Activated CD8-positive, alpha-beta T cell treated with anti-CD3 and anti-CD28 coated beads for 36 hours (primary cell): ENCODE data around the gene NAA38. TPM values are rescaled to one million over a fixed set of nuclear protein-coding genes. Genes with fewer than 3 reads are reported as not detected.

Experiments
- ATAC-seq: fragments of 200-7000 bp; cut with Tn5 transposase; one replicate; pipeline ENCODE4 v1.10.0; 2021; ENCODE audit warnings: mild to moderate bottlenecking, moderate library complexity
- CTCF ChIA-PET: fragments of 350-600 bp; sonication (Branson Sonifier 250); formaldehyde crosslinking; loops from one replicate; lab custom pipeline; 2021; ENCODE audit warnings: antibody characterized with exemption; lab: Charles Lee
- POLR2A ChIA-PET: fragments of 350-600 bp; sonication (Branson Sonifier 250); formaldehyde crosslinking; loops from one replicate; lab custom pipeline; 2021; ENCODE audit warnings: antibody characterized with exemption; lab: Charles Lee
- DNase-seq: peaks from one replicate; pipeline ENCODE4 v3.0.0-alpha.2; 2020
- H3K27ac Mint-ChIP-seq: one replicate; pipeline ENCODE4 v1.8.0; 2021; ENCODE audit warnings: mild to moderate bottlenecking, mixed read lengths
- H3K27me3 Mint-ChIP-seq: one replicate; pipeline ENCODE4 v1.8.0; 2021; ENCODE audit warnings: mixed read lengths
- H3K36me3 Mint-ChIP-seq: one replicate; pipeline ENCODE4 v1.8.0; 2021; ENCODE audit warnings: low read depth, mixed read lengths
- H3K4me1 Mint-ChIP-seq: one replicate; pipeline ENCODE4 v1.8.0; 2021; ENCODE audit warnings: low read depth, mixed read lengths
- H3K4me3 Mint-ChIP-seq: one replicate; pipeline ENCODE4 v1.8.0; 2021; ENCODE audit warnings: mild to moderate bottlenecking, moderate library complexity, mixed read lengths
- H3K9me3 Mint-ChIP-seq: one replicate; pipeline ENCODE4 v1.8.0; 2021; ENCODE audit warnings: mixed read lengths
- intact Hi-C: fragments of 100-400 bp; cut with micrococcal nuclease; formaldehyde crosslinking; loops from one replicate; pipeline ENCODE4 v1.10.0; 2022
- total RNA-seq, 2 experiments: library from RNA; stranded (reverse); gene quantifications; one replicate each; pipeline ENCODE4 v1.2.3, GENCODE V29; 2021
- TF ChIP-seq, protein P1 (sequence below): fragments of 200-600 bp; IDR thresholded peaks from one replicate; pipeline ENCODE4 v1.8.0; 2022; ENCODE audit warnings: antibody characterized with exemption, mild to moderate bottlenecking

NAA38 gene
- total RNA-seq, 2 experiments from 2014 or later: 72.8 to 77.2 TPM

DNA sequence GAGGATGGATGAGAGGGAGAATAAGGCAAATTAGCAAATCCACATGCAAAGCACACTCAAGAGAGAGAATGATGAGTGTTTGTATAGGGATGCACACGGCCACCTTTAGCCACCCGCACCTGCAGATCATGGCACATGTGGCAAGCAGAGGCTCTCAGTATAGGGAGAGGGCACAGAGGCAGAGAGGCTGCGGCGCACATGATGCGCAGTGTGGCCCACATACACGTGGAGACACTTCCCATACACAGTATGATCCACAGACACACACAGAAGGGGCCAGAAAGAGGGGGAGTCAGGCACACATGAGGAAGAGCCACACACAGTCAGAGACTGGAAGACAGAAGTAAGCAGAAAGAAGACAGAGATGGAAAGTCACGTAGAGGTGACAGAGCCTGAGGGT lies 24.7 kb upstream of the NAA38 start:
- H3K27ac Mint-ChIP-seq: no peak overlapping the region
- H3K27me3 Mint-ChIP-seq: no peaks in the 10 kb centered on the region
- H3K4me3 Mint-ChIP-seq: no peak overlapping the region
- DNase-seq (no peak), ATAC-seq (no peak)
- POLR2A ChIA-PET: interaction anchor here (2.1 kb wide), 1 partner anchor 9 kb away, joined by 12 read pairs; no protein-coding TSS in a partner anchor
- TF ChIP-seq, protein P1, sequence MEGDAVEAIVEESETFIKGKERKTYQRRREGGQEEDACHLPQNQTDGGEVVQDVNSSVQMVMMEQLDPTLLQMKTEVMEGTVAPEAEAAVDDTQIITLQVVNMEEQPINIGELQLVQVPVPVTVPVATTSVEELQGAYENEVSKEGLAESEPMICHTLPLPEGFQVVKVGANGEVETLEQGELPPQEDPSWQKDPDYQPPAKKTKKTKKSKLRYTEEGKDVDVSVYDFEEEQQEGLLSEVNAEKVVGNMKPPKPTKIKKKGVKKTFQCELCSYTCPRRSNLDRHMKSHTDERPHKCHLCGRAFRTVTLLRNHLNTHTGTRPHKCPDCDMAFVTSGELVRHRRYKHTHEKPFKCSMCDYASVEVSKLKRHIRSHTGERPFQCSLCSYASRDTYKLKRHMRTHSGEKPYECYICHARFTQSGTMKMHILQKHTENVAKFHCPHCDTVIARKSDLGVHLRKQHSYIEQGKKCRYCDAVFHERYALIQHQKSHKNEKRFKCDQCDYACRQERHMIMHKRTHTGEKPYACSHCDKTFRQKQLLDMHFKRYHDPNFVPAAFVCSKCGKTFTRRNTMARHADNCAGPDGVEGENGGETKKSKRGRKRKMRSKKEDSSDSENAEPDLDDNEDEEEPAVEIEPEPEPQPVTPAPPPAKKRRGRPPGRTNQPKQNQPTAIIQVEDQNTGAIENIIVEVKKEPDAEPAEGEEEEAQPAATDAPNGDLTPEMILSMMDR: no peak
- H3K9me3 Mint-ChIP-seq: no peaks in the 10 kb centered on the region
- peaks cover 2% of the 10 kb centered on the region for H3K4me1 Mint-ChIP-seq
- CTCF ChIA-PET: interaction anchor here (0.8 to 2.1 kb wide), 3 partner anchors 11 to 108 kb away, joined by 3 to 10 read pairs (median 8); no protein-coding TSS in a partner anchor
- H3K36me3 Mint-ChIP-seq: peaks cover 5% of the 10 kb centered on the region
- intact Hi-C loops: no loop called here

DNA sequence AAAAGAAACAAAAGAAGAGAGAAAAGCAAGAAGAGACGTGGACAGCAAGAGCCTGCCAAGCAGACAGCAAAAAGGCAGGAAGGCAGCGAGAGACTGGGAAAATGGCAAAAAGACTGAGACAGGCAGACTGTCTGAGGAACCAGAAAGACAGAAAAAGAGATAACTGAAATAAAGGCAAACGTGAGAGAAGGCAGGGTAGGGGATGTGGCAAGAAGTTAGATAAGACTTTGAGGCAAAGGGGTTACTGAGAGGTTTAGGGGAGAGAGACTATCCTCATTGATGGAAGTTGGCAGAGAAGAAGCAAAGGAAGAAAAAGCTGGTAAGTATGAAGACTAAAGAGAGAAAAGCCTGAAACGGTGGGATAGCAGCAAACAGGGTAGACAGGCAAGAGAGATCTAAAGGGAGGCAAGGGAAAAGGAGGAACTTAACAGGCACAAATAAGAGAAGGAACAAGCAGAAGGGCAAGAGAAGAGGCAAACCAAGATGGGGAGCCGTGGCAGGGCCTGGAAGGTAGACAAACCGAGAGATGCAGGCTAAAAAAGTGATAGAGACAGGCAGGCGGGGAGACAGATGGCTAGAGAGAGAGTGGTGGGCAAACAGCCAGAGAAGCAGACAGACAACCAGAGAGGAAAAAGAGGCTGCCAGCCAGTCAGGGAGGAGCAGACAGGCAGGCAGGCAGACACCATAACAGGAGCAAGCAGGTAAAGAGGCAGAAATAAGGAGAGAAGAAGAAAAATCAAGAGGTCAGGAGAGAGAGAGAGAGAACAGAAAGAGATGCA lies 24.1 kb upstream of the NAA38 start:
- H3K27me3 Mint-ChIP-seq: no peaks in the 10 kb centered on the region
- ATAC-seq: no peak
- ChIA-PET CTCF (no interaction called here), POLR2A (no interaction called here)
- no peak overlapping the region for H3K27ac Mint-ChIP-seq
- intact Hi-C loops: no loop called here
- no peak for DNase-seq
- H3K36me3 Mint-ChIP-seq: peaks cover 6% of the 10 kb centered on the region
- TF ChIP-seq, protein P1: no peak
- no peaks in the 10 kb centered on the region for H3K9me3 Mint-ChIP-seq
- peaks cover 2% of the 10 kb centered on the region for H3K4me1 Mint-ChIP-seq
- H3K4me3 Mint-ChIP-seq: no peak overlapping the region

DNA sequence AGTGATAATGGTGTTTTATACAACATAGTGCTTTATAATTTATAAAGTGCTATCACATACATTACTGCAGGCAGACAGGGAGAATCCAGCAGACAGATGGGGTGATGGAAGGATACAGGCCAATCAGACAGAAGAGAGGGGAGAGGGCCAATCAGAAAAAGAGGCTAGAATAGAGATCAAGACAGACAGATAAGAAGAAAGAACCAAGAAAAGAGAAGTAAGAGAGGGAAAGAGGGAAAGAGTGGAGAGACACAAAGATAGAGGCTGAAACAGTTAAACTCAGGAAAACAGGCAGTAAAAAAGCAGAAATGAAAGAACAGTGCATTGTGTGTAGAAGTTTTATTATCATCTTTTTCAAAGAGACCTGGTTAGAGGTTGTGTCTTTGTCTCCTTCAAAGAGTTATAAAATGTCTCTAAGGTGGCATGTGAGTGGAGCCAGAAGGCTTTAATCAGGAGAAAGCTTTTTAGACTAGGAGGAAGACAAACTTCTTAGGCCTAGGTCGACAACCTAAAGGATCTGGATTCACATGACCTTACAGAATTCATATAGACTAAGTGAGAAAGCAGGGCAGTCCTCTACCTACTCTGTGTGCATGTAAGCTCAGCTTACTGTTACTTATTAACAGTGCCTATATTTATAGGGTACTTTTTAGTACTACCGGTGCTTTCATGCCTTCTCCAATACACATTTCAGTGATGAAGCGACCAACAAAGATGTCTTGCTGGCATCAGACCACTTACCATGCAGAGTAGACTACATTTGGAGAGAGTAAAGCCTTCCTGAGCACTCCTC lies 22.9 kb upstream of the NAA38 start:
- intact Hi-C loops: no loop called here
- TF ChIP-seq, protein P1: no peak
- H3K36me3 Mint-ChIP-seq: peaks cover 8% of the 10 kb centered on the region
- DNase-seq: no peak
- H3K4me1 Mint-ChIP-seq: peaks cover 4% of the 10 kb centered on the region
- no peak overlapping the region for H3K27ac Mint-ChIP-seq
- ATAC-seq: no peak
- POLR2A ChIA-PET: interaction anchor here (1.1 kb wide), 1 partner anchor 9 kb away, joined by 3 read pairs; the partner anchor contains the start of gene CHD3
- CTCF ChIA-PET: interaction anchor here (1.8 kb wide), 1 partner anchor 19 kb away, joined by 8 read pairs; no protein-coding TSS in a partner anchor
- H3K9me3 Mint-ChIP-seq: no peaks in the 10 kb centered on the region
- no peak overlapping the region for H3K4me3 Mint-ChIP-seq
- H3K27me3 Mint-ChIP-seq: no peaks in the 10 kb centered on the region

DNA sequence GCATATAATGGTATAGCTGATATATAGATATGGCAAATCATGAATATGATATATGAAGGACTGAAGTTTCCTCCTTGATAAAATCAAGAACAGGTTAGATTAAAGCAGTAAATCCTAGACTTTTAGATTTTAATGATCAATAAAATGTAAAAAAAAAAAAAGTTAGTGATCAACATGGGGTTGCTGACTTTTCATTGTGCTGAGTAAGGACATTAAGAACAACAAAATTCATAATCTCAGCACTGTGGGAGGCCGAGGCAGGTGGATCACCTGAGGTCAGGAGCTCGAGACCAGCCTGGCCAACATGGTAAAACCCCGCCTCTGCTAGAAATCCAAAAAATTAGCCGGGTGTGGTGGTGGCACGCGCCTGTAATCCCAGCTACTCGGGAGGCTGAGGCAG lies 20.9 kb upstream of the NAA38 start:
- ChIA-PET CTCF (interaction anchor here (0.9 to 6.1 kb wide), 3 partner anchors 15 to 139 kb away, joined by 3 to 42 read pairs (median 3); partner anchors contain the start of gene NAA38), POLR2A (no interaction called here)
- Mint-ChIP-seq H3K4me3 (no peak overlapping the region), H3K36me3 (peaks cover 18% of the 10 kb centered on the region), H3K9me3 (no peaks in the 10 kb centered on the region), H3K27ac (no peak overlapping the region), H3K4me1 (peaks cover 4% of the 10 kb centered on the region), H3K27me3 (no peaks in the 10 kb centered on the region)
- DNase-seq (no peak), ATAC-seq (no peak)
- TF ChIP-seq, protein P1: no peak
- intact Hi-C loops: no loop called here
